HuH-7 (cell line): ENCODE measurements around the gene SCIN.
A peak's percentile ranks its signal among the peaks of the same experiment; 100 is the strongest.
"Not testable (repeated sequence)": the region's sequence is repeated elsewhere in the genome, so short reads cannot be mapped to it uniquely, and the experiment has no call there.

Experiments used
- DNase-seq: peaks from one replicate; pipeline ENCODE4 v3.0.0; 2011; ENCODE audit warnings: low spot score

Gene SCIN

DNA sequence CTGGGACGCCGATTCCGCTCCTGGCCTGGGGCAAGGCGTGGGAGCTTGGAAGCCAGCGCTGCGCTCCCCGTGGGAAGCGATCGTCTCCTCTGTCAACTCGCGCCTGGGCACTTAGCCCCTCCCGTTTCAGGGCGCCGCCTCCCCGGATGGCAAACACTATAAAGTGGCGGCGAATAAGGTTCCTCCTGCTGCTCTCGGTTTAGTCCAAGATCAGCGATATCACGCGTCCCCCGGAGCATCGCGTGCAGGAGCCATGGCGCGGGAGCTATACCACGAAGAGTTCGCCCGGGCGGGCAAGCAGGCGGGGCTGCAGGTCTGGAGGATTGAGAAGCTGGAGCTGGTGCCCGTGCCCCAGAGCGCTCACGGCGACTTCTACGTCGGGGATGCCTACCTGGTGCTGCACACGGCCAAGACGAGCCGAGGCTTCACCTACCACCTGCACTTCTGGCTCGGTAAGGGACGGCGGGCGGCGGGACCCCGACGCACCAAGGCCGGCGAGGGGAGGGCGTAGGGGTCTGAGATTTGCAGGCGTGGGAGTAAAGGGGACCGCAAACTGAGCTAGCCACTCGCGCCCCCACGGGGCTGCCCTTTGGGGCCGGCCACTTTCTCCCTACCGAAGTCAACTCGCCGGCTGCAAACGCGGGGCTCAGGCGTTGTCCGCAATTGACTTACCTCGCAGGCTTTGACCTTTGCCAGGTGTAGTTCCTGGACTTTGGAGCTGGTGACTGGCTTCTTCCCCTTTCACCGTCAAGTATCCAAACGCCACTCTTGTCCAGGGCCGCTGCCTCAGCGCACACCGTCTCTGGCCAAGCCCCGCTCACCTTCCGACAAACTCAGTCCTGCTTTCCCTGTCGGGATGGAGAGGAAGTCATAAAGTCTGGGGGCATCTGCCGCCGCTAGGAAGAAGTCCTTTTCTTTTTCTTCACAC, at the start of gene SCIN:
SCIN (plus strand) TSS at position 187 of the 928 bp plus-strand sequence; CDS start at position 254, 67 bp downstream.
- peak; percentile 46 for DNase-seq

GRCh38 chr7:12524794-12525386, 45.6 kb upstream of the SCIN start:
- DNase-seq = peak; percentile 30

- DNase-seq = not testable (repeated sequence)
These were observed 43.8 kb upstream of the SCIN start for GRCh38 chr7:12526693-12527092.

GRCh38 chr7:12527670-12528069, 42.9 kb upstream of the SCIN start:
- not testable (repeated sequence) for DNase-seq

DNA sequence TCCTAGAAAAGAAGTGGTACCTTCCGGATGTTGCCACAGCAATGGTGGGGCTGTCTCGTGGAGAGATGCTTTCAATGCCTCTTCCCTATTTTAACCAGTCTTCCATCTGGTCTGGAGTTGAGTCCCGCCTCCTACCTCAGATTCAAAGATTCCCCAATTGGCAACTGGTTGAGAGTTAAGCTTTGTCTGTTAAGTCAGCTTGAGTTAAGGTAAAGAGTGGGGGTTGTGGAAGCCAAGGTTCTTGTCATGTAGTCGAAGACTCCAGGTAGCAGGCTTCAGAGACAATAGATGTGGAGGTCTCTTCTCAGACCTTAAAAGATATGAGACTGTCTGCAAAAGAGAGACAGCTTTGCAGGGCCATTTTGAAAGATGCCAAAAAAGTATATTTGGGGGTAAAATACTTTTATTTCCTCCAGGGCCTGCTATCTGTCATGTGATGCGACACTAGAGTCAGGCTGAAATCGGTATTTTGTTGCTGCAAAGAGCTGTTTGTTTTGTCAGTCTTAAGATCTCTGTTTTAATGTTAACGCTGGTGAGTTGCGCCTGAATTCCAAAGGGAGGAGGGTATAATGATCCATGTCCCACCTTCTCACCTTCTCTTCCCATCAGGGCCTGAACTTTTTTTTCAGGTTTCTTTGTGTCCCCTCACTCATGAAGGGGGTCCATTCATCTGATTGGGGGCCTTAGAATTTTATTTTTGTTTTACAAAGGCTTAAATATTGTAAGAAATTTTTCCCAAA, 40.4 kb upstream of the SCIN start:
- DNase-seq = no peak

- no peak for DNase-seq
These were observed 38.7 kb upstream of the SCIN start for GRCh38 chr7:12531784-12532183.

- DNase-seq = no peak
These were observed 36.5 kb upstream of the SCIN start for GRCh38 chr7:12534046-12534445.

DNA sequence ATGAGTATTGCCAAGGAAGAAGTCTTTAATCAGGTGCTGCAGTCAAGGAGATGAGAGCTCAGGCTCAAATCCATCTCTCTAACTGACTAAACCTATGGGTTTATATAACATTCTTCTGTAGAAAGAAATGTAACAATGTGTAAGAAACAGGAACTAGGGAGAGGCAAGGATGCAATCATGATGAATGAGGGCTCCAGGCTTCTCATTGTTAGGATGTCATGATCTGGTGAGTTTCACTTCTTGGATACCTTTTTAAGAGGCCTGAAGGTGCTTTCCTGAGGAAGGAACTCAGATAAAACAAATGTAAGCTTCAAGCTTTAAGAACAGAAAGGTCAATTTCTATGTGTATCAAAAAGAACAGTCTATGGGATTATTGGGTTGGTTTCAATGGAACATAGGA, 30.8 kb upstream of the SCIN start:
- DNase-seq = no peak

DNA sequence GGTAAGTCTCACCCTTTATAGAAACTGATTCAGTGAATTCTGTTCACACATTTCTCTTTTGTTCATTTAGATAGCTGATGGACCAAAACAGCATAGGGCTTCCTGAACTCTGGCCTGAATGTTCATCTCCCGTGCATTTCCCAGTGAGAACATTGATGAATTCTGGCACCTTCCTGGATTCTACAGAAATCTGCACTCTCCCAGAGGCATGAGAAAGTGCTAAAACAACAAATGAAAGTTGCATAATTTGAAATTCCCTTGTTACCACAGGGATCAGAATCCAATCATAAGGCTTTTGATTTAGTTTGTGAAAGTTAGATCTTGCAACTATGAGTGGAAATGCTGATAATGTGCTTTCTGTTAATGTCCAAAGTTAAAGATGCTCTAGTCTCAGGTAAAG, 29.7 kb upstream of the SCIN start:
- no peak for DNase-seq

DNA sequence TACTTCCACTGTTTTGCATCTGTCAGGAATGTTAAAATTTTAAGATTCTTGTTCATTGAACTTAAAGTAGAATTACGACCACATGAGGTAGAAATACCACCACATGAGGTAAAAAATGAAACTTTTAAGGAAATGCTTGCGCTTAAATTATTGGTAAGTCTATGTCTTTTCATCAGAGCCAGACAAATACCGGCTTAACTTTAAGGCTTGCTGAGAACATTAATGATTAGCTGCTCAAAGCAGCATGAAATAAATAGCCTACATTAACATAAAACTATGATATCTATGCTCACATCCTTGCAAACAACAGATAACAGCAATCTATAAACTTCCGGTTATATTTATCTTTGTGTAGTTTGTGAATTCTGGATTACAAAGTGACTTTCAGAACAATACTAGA, 26.9 kb upstream of the SCIN start:
- no peak for DNase-seq

GRCh38 chr7:12549106-12549505, 21.4 kb upstream of the SCIN start:
- DNase-seq = no peak

GRCh38 chr7:12550956-12551355, 19.6 kb upstream of the SCIN start:
- no peak for DNase-seq

DNA sequence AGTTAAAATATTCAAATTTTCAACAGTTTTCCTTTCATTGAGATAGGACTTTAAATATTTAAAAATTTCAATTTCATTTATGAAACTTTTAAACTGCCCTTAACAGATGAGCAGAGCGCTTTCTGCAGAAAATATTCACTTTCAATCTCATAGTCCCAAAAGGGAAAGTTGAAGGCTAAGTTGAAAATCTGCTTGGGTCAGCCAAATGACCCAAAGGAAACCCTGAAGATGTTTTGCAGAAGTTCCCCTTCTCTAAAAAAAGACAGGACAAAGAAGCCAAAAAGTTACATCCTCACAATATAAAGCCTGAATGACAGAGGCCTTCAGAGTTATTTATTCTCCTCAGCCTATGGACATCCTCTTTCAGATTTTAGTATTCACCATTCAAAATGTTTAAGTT, 17.6 kb upstream of the SCIN start:
- no peak for DNase-seq

- DNase-seq = no peak
These were observed 17.1 kb upstream of the SCIN start for GRCh38 chr7:12553416-12553815.

- no peak for DNase-seq
These were observed 16.2 kb upstream of the SCIN start for GRCh38 chr7:12554351-12554750.

DNA sequence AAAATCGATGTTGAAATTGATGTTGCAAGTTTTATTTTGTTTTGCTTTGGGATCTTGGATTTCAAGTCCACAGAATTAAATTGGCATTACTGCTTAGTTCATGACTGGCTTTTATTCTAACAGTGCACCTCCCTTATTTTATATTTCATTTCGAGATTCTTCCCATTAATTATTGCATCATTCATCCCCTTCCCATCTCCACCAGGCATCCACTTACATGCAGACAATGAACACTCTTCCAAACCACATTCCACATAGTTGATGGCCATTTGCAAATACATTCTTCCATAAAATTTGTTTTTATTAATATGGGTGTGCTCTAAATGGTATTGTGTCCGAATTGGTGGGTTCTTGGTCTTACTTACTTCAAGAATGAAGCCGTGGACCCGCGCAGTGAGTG, 15.6 kb upstream of the SCIN start:
- DNase-seq = no peak

DNA sequence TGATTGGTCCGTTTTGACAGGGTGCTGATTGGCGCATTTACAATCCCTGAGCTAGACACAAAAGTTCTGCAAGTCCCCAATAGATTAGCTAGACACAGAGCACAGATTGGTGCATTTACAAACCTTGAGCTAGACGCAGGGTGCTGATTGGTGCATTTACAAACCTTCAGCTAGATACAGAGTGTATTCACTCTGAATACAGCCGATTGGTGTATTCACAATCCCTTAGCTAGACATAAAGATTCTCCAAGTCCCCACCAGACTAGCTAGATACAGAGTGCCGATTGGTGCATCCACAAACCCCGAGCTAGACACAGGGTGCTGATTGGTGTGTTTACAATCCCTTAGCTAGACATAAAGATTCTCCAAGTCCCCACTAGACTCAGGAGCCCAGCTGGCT, 14.8 kb upstream of the SCIN start:
- DNase-seq = not testable (repeated sequence)

- DNase-seq = not testable (repeated sequence)
These were observed 14.3 kb upstream of the SCIN start for GRCh38 chr7:12556139-12556792.

DNA sequence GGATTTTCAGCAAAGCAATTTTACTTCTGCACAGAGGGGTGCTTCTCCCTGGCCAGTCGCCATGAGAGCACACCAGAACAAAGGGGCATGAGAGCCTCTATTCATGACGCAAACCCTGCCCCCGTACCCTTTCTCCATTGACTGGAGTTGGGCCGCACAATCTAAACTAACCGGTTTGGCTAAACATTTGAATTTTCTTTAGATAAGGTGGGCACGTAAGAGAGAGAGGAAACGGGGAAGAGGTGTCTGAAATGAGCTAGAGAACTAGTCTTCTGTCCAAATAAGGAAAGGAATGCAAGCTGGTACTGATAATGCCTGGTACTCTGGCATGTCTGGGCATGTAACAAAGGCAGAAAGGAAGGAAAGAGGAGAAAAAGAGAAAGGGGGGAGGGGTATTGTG, 13.2 kb upstream of the SCIN start:
- no peak for DNase-seq

DNA sequence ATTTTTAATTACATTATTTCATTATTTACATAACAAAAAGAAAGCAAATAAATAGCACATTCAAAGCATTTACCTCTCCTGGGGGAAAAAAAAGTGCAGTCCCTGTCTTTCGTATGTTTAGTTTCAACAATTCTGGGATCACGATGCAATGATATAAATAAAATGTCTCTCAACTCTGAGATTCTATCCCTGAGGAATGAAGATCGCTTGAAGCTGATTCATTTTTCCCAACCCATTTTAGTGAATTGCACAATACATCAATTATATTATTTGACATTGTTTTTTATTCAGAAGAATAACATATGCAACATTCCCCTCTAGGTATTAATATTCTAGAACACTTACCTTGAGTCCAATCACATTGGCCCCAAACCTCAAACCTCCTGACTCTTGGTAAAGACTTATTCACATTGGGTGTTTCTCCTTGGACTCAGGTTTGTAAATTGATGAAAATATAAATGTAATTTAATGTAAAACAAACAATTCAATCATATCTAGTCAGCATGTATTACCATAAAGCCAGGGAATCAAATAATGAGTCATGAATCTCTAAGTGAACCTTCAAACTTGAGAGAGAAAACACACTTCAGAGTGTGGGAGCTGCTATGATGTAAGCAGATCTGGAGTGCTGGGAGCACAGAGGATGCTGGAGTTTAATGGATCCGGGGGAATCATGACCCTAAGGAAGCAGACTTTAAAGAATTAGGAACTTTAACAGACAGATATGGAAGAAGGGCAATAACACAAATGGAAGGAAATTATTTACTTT, 5.3 kb upstream of the SCIN start:
- no peak for DNase-seq

GRCh38 chr7:12565873-12566272, 4.6 kb upstream of the SCIN start:
- DNase-seq = no peak

DNA sequence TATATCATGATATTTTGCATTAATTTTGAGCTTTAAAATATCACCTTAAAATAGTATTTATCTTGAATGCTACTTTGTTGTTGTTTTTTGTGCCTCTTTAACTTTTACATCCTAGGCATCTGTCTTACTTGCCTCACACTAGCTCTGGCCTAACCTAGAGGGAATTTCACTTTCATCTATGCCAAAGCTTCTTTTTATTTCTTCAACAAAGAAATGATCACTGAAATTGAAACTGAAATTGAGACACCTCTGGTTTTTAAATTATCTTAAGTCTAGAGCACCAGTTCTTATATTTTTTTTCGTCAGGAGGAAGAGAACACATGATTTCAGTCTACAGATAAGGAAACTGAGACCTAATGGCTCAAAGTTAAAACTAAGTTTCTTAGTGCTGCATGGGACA, 3.5 kb upstream of the SCIN start:
- no peak for DNase-seq
